H9 (cell line): ENCODE data around the gene KIF4A. TPM values are rescaled to one million over a fixed set of nuclear protein-coding genes. Genes with fewer than 3 reads are reported as not detected.

Experiments
- DNase-seq: peaks from one replicate; pipeline ENCODE4 v3.0.0-alpha.2; 2017
- H2AFZ ChIP-seq: one replicate; pipeline ENCODE4 v1.6.1; 2013; ENCODE audit warnings: mild to moderate bottlenecking, low read length, control low read depth, moderate library complexity
- H2AK5ac ChIP-seq: 2 replicates; pipeline ENCODE4 v1.6.1; 2013; ENCODE audit warnings: low read length, control low read depth, mixed read lengths; ENCODE audit not compliant: insufficient read length
- H2BK120ac ChIP-seq: one replicate; pipeline ENCODE4 v1.6.1; 2013; ENCODE audit warnings: low read depth, mild to moderate bottlenecking, low read length, control low read depth, inconsistent platforms; ENCODE audit not compliant: poor library complexity, severe bottlenecking
- H2BK12ac ChIP-seq: 2 replicates; pipeline ENCODE4 v1.6.1; 2013; ENCODE audit warnings: low read length, control low read depth, mixed read lengths, low read depth; ENCODE audit not compliant: insufficient read length
- H2BK15ac ChIP-seq: 2 replicates; pipeline ENCODE4 v1.6.1; 2013; ENCODE audit warnings: low read depth, low read length, control low read depth
- H2BK20ac ChIP-seq: one replicate; pipeline ENCODE4 v1.6.1; 2013; ENCODE audit warnings: low read depth, mild to moderate bottlenecking, low read length, control low read depth, inconsistent platforms; ENCODE audit not compliant: poor library complexity, severe bottlenecking
- H2BK5ac ChIP-seq: 2 replicates; pipeline ENCODE4 v1.6.1; 2013; ENCODE audit warnings: low read length, control low read depth, mixed read lengths; ENCODE audit not compliant: insufficient read length
- H3K14ac ChIP-seq: 2 replicates; pipeline ENCODE4 v1.6.1; 2013; ENCODE audit warnings: low read length, control low read depth; ENCODE audit not compliant: insufficient read depth
- H3K18ac ChIP-seq: 2 replicates; pipeline ENCODE4 v1.6.1; 2013; ENCODE audit warnings: low read depth, mild to moderate bottlenecking, mixed read lengths, low read length, control low read depth; ENCODE audit not compliant: insufficient read length
- H3K23ac ChIP-seq: 2 replicates; pipeline ENCODE4 v1.6.1; 2013; ENCODE audit warnings: low read length, control low read depth, mixed read lengths, low read depth; ENCODE audit not compliant: insufficient read length
- H3K23me2 ChIP-seq: 2 replicates; pipeline ENCODE4 v1.6.1; 2013; ENCODE audit warnings: low read depth, mild to moderate bottlenecking, mixed read lengths, low read length, control low read depth; ENCODE audit not compliant: insufficient read length, poor library complexity, severe bottlenecking
- H3K27ac ChIP-seq: 2 replicates; pipeline ENCODE4 v1.5.1; 2013; ENCODE audit warnings: low read length, control low read depth, mixed read lengths, low read depth; ENCODE audit not compliant: insufficient read length
- H3K27me3 ChIP-seq: 2 replicates; pipeline ENCODE4 v1.6.1; 2013; ENCODE audit warnings: low read length, control low read depth, inconsistent platforms; ENCODE audit not compliant: insufficient read depth
- H3K4ac ChIP-seq: 2 replicates; pipeline ENCODE4 v1.6.1; 2013; ENCODE audit warnings: low read depth, mild to moderate bottlenecking, control low read depth, inconsistent platforms, low read length, moderate library complexity
- H3K4me1 ChIP-seq: 2 replicates; pipeline ENCODE4 v1.6.1; 2013; ENCODE audit warnings: low read length, control low read depth, inconsistent platforms; ENCODE audit not compliant: insufficient read depth
- H3K4me2 ChIP-seq: 2 replicates; pipeline ENCODE4 v1.6.1; 2013; ENCODE audit warnings: low read length, control low read depth, mixed read lengths; ENCODE audit not compliant: insufficient read length, insufficient read depth
- H3K56ac ChIP-seq: 2 replicates; pipeline ENCODE4 v1.6.1; 2013; ENCODE audit warnings: low read depth, mild to moderate bottlenecking, mixed read lengths, low read length, control low read depth; ENCODE audit not compliant: insufficient read length
- H3K79me1 ChIP-seq: 2 replicates; pipeline ENCODE4 v1.6.1; 2013; ENCODE audit warnings: low read depth, mild to moderate bottlenecking, moderate library complexity, low read length, control low read depth, inconsistent platforms; ENCODE audit not compliant: insufficient read depth, poor library complexity, severe bottlenecking
- H3K79me2 ChIP-seq: 2 replicates; pipeline ENCODE4 v1.6.1; 2013; ENCODE audit warnings: low read length, control low read depth, inconsistent platforms; ENCODE audit not compliant: insufficient read depth
- H3K9ac ChIP-seq: 2 replicates; pipeline ENCODE4 v1.6.1; 2013; ENCODE audit warnings: low read length, control low read depth, mixed read lengths; ENCODE audit not compliant: insufficient read length; ENCODE audit errors: extremely low read depth
- H3K9me3 ChIP-seq: one replicate; pipeline ENCODE4 v1.6.1; 2013; ENCODE audit warnings: low read depth, low read length, inconsistent platforms; ENCODE audit not compliant: control insufficient read depth
- H3T11ph ChIP-seq: one replicate; pipeline ENCODE4 v1.6.1; 2013; ENCODE audit warnings: mild to moderate bottlenecking, low read length, control low read depth, inconsistent platforms
- H4K20me1 ChIP-seq: one replicate; pipeline ENCODE4 v1.6.1; 2013; ENCODE audit not compliant: control insufficient read depth, insufficient read length, insufficient read depth
- H4K5ac ChIP-seq: 2 replicates; pipeline ENCODE4 v1.6.1; 2013; ENCODE audit warnings: low read depth, mild to moderate bottlenecking, mixed read lengths, low read length, control low read depth; ENCODE audit not compliant: insufficient read length
- H4K8ac ChIP-seq: replicated peaks from 2 replicates; pipeline ENCODE4 v1.6.1; 2013; ENCODE audit warnings: low read length, control low read depth, mixed read lengths, low read depth; ENCODE audit not compliant: insufficient read length
- H4K91ac ChIP-seq: 2 replicates; pipeline ENCODE4 v1.6.1; 2013; ENCODE audit warnings: low read depth, mild to moderate bottlenecking, moderate library complexity, mixed read lengths, low read length, control low read depth; ENCODE audit not compliant: insufficient read length
- H3K27ac Mint-ChIP-seq, 3 experiments: 2 replicates in 2 of 3; 3 replicates in 1 of 3; pipeline ENCODE4 v1.8.0; 2020 to 2021; ENCODE audit warnings: mixed read lengths in 3 of 3, mild to moderate bottlenecking in 1 of 3, moderate library complexity in 1 of 3
- H3K27me3 Mint-ChIP-seq: 2 replicates; pipeline ENCODE4 v1.8.0; 2021; ENCODE audit warnings: low read depth, mild to moderate bottlenecking, moderate library complexity, mixed read lengths
- H3K36me3 Mint-ChIP-seq, 3 experiments: 2 replicates in 2 of 3; 3 replicates in 1 of 3; pipeline ENCODE4 v1.8.0; 2020 to 2021; ENCODE audit warnings: low read depth in 3 of 3, mixed read lengths in 3 of 3; ENCODE audit not compliant: insufficient read depth in 1 of 3
- H3K4me1 Mint-ChIP-seq, 2 experiments: 2 replicates each; pipeline ENCODE4 v1.8.0; 2020; ENCODE audit warnings: mixed read lengths in 2 of 2
- H3K4me3 Mint-ChIP-seq, 2 experiments: 2 replicates in 1 of 2; 3 replicates in 1 of 2; pipeline ENCODE4 v1.8.0; 2020 to 2021; ENCODE audit warnings: mild to moderate bottlenecking in 2 of 2, mixed read lengths in 2 of 2, moderate library complexity in 1 of 2
- H3K9me3 Mint-ChIP-seq, 2 experiments: 2 replicates in 1 of 2; 3 replicates in 1 of 2; pipeline ENCODE4 v1.8.0; 2020; ENCODE audit warnings: mild to moderate bottlenecking in 2 of 2, mixed read lengths in 2 of 2, moderate library complexity in 1 of 2
- WGBS: extraction: QIAGEN DNeasy Blood & Tissue Kit; methylation state at CpG from one replicate; pipeline ENCODE4 v1.1.7; 2013; ENCODE audit warnings: missing lambda C conversion rate, low lambda C conversion rate, mixed read lengths; ENCODE audit not compliant: insufficient read length; ENCODE audit errors: extremely low coverage; 5-methylcytosine and 5-hydroxymethylcytosine counted together
- total RNA-seq: library from RNA; stranded (reverse); gene quantifications from 2 replicates; pipeline ENCODE4 v1.2.1, GENCODE V29; 2021
- TF ChIP-seq, protein P1 (sequence below): fragments of 200-600 bp; sonication (generic); conservative IDR thresholded peaks from 3 replicates; pipeline ENCODE4 v1.8.0; 2021; ENCODE audit warnings: antibody characterized with exemption, mild to moderate bottlenecking

KIF4A gene
- total RNA-seq, 1 experiment from 2014 or later, result 41.8 TPM

DNA sequence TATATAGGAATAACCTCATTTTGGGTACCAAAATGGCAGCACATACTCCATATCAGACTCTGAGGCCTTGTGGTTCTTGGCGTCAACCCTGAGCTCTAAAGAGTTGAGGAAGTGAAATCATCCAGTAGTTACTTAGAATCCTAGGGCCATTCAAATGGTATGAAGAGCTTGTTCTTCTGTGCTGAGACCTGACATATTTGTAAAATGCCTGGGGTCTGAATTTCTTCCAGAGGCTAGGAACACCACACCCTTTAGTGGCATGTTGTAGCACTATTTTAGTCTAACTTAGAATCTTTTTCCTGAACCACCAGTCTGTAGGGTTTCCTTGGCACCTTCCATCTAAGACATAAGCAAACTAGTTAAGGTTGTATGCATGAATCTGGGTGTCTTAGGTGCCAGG is 115.1 kb downstream of the KIF4A start:
- no peak overlapping the region for H3K18ac ChIP-seq
- H4K20me1 ChIP-seq, result no peaks in the 10 kb centered on the region
- Mint-ChIP-seq H3K27me3 (no peaks in the 10 kb centered on the region), H3K27ac (no peak overlapping the region), H3K9me3 (peaks cover 47 to 55% of the 10 kb centered on the region in 2 experiments), H3K36me3 (peaks cover 23 to 70% (median 56%) of the 10 kb centered on the region in 3 experiments), H3K4me1 (no peaks in the 10 kb centered on the region), H3K4me3 (no peak overlapping the region)
- H3K23ac ChIP-seq, result no peak overlapping the region
- TF ChIP-seq, protein P1, sequence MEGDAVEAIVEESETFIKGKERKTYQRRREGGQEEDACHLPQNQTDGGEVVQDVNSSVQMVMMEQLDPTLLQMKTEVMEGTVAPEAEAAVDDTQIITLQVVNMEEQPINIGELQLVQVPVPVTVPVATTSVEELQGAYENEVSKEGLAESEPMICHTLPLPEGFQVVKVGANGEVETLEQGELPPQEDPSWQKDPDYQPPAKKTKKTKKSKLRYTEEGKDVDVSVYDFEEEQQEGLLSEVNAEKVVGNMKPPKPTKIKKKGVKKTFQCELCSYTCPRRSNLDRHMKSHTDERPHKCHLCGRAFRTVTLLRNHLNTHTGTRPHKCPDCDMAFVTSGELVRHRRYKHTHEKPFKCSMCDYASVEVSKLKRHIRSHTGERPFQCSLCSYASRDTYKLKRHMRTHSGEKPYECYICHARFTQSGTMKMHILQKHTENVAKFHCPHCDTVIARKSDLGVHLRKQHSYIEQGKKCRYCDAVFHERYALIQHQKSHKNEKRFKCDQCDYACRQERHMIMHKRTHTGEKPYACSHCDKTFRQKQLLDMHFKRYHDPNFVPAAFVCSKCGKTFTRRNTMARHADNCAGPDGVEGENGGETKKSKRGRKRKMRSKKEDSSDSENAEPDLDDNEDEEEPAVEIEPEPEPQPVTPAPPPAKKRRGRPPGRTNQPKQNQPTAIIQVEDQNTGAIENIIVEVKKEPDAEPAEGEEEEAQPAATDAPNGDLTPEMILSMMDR, result no peak
- H4K8ac ChIP-seq, result no peak overlapping the region
- no peak overlapping the region for H4K91ac ChIP-seq
- H3K9me3 ChIP-seq, result peaks cover 41% of the 10 kb centered on the region
- H3K14ac ChIP-seq, result no peak overlapping the region
- no peak overlapping the region for H2BK5ac ChIP-seq
- no peak overlapping the region for H2AFZ ChIP-seq
- no peak overlapping the region for H3T11ph ChIP-seq
- H2BK15ac ChIP-seq, result no peak overlapping the region
- H3K4ac ChIP-seq, result no peak overlapping the region
- no peaks in the 10 kb centered on the region for H3K23me2 ChIP-seq
- H2BK12ac ChIP-seq, result no peak overlapping the region
- no peak overlapping the region for H2BK120ac ChIP-seq
- no peak overlapping the region for H2AK5ac ChIP-seq
- 0 out of 2 replicates have a peak, but pooled peaks cover 2% of the 10 kb centered on the region for H3K79me2 ChIP-seq
- WGBS, result no CpG with 5 or more reads among the region's 1 CpG
- H4K5ac ChIP-seq, result no peak overlapping the region
- no peaks in the 10 kb centered on the region for H3K27me3 ChIP-seq
- H3K4me2 ChIP-seq, result no peak overlapping the region
- no peak overlapping the region for H3K56ac ChIP-seq
- H3K79me1 ChIP-seq, result no peaks in the 10 kb centered on the region
- H3K4me1 ChIP-seq, result no peaks in the 10 kb centered on the region
- H3K9ac ChIP-seq, result no peak overlapping the region
- no peak overlapping the region for H2BK20ac ChIP-seq
- no peak for DNase-seq
- H3K27ac ChIP-seq, result no peak overlapping the region
